MM.1S (cell line): ENCODE measurements around the gene CA5B.

ENCODE experiments used
- DNase-seq: peaks from one replicate; pipeline ENCODE4 v3.0.0-alpha.2; 2015
- H2AFZ ChIP-seq: fragments of 300-600 bp; sonication (generic); 2 replicates; pipeline ENCODE4 v1.6.0; 2016; ENCODE audit warnings: antibody characterized with exemption, low read length
- H3F3A ChIP-seq: fragments of 300-600 bp; sonication (generic); 2 replicates; pipeline ENCODE4 v1.6.1; 2016; ENCODE audit warnings: mild to moderate bottlenecking, antibody characterized with exemption, low read length, moderate library complexity, mixed read lengths; ENCODE audit not compliant: insufficient read depth
- H3K27ac ChIP-seq: fragments of 300-600 bp; sonication (generic); 2 replicates; pipeline ENCODE4 v1.5.1; 2016; ENCODE audit warnings: mild to moderate bottlenecking, low read length
- H3K27me3 ChIP-seq: fragments of 300-600 bp; sonication (generic); replicated peaks from 2 replicates; pipeline ENCODE4 v1.6.0; 2016; ENCODE audit warnings: low read length; ENCODE audit not compliant: insufficient read depth
- H3K36me3 ChIP-seq: fragments of 300-600 bp; sonication (generic); replicated peaks from 2 replicates; pipeline ENCODE4 v1.6.1; 2016; ENCODE audit warnings: mild to moderate bottlenecking, low read length, mixed read lengths; ENCODE audit not compliant: insufficient read depth
- H3K4me1 ChIP-seq: fragments of 300-600 bp; sonication (generic); 2 replicates; pipeline ENCODE4 v1.6.1; 2016; ENCODE audit warnings: low read length, mixed read lengths
- H3K4me2 ChIP-seq: fragments of 300-600 bp; sonication (generic); 2 replicates; pipeline ENCODE4 v1.6.0; 2016; ENCODE audit warnings: low read depth, low read length
- H3K4me3 ChIP-seq: fragments of 300-600 bp; sonication (generic); 2 replicates; pipeline ENCODE4 v1.5.1; 2016; ENCODE audit warnings: low read length, mixed read lengths
- H3K79me2 ChIP-seq: fragments of 300-600 bp; sonication (generic); 2 replicates; pipeline ENCODE4 v1.6.1; 2016; ENCODE audit warnings: mixed run types, low read length, mixed read lengths
- H3K9ac ChIP-seq: fragments of 300-600 bp; sonication (generic); 2 replicates; pipeline ENCODE4 v1.6.1; 2016; ENCODE audit warnings: low read length, mixed read lengths
- H3K9me2 ChIP-seq: fragments of 300-600 bp; sonication (generic); replicated peaks from 2 replicates; pipeline ENCODE4 v1.6.1; 2016; ENCODE audit warnings: mild to moderate bottlenecking, low read length, mixed read lengths; ENCODE audit not compliant: insufficient read depth
- H3K9me3 ChIP-seq: fragments of 300-600 bp; sonication (generic); replicated peaks from 2 replicates; pipeline ENCODE4 v1.6.1; 2016; ENCODE audit warnings: mild to moderate bottlenecking, low read length, mixed read lengths; ENCODE audit not compliant: insufficient read depth
- H4K20me1 ChIP-seq: fragments of 300-600 bp; sonication (generic); 2 replicates; pipeline ENCODE4 v1.6.1; 2016; ENCODE audit warnings: mild to moderate bottlenecking, low read length, moderate library complexity, mixed read lengths; ENCODE audit not compliant: insufficient read depth
- EZH2 ChIP-seq: fragments of 300-600 bp; sonication (generic); optimal IDR thresholded peaks from 2 replicates; pipeline ENCODE3; 2017; ENCODE audit warnings: low read depth, mild to moderate bottlenecking, antibody characterized with exemption, low read length, mixed read lengths
- EZH2phosphoT487 ChIP-seq: fragments of 300-600 bp; sonication (generic); IDR thresholded peaks from 2 replicates; pipeline ENCODE4 v1.6.1; 2018; ENCODE audit warnings: antibody characterized with exemption, low read length
- TF ChIP-seq, protein P1 (sequence below): fragments of 300-600 bp; sonication (generic); IDR thresholded peaks from 2 replicates; pipeline ENCODE4 v1.5.1; 2016; ENCODE audit warnings: antibody characterized with exemption, low read length, mixed read lengths

Gene CA5B

DNA sequence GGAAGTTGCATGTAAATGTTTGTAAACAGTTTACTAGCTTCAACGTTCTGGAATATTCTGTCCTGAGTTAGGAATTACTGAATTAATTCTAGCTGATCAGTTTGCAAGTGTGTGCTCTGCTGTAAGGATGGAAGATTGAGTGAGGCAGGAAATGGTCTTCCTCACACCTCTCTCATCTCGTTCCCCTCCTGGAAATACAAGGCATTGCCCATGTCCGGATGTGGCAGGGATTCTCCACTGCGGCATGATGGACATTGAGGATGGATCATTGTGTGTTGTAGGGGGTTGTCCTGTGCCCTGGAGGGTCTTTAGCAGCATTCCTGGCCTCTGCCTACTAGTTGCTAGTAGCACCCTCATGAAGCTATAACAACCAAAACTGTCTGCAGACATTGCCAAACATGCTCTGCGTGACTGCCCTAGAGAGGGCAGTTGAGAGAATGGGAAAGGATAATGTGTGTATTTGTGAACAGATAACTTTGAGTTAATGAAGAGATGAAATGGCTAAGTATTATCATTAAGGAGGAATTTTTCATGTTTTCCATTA lies 12.6 kb downstream of the CA5B start:
- Histone ChIP-seq H4K20me1 (no peaks in the 10 kb centered on the region), H3K27me3 (no peaks in the 10 kb centered on the region), H3K9me2 (no peaks in the 10 kb centered on the region), H3K27ac (peak overlapping the region; percentile 72), H3K4me2 (peak overlapping the region; percentile 40), H3K9ac (no peak overlapping the region; the same call in 1 of the 2 replicates), H3K36me3 (no peaks in the 10 kb centered on the region), H3F3A (0 out of 2 replicates have a peak, but pooled peaks cover 7% of the 10 kb centered on the region), H3K4me1 (peaks cover 23% of the 10 kb centered on the region), H2AFZ (no peak overlapping the region), H3K79me2 (no peaks in the 10 kb centered on the region), H3K4me3 (no peak overlapping the region), H3K9me3 (no peaks in the 10 kb centered on the region)
- TF ChIP-seq EZH2, result no peak
- TF ChIP-seq EZH2phosphoT487, result no peak
- TF ChIP-seq, protein P1, sequence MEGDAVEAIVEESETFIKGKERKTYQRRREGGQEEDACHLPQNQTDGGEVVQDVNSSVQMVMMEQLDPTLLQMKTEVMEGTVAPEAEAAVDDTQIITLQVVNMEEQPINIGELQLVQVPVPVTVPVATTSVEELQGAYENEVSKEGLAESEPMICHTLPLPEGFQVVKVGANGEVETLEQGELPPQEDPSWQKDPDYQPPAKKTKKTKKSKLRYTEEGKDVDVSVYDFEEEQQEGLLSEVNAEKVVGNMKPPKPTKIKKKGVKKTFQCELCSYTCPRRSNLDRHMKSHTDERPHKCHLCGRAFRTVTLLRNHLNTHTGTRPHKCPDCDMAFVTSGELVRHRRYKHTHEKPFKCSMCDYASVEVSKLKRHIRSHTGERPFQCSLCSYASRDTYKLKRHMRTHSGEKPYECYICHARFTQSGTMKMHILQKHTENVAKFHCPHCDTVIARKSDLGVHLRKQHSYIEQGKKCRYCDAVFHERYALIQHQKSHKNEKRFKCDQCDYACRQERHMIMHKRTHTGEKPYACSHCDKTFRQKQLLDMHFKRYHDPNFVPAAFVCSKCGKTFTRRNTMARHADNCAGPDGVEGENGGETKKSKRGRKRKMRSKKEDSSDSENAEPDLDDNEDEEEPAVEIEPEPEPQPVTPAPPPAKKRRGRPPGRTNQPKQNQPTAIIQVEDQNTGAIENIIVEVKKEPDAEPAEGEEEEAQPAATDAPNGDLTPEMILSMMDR, result no peak
- no peak for DNase-seq

DNA sequence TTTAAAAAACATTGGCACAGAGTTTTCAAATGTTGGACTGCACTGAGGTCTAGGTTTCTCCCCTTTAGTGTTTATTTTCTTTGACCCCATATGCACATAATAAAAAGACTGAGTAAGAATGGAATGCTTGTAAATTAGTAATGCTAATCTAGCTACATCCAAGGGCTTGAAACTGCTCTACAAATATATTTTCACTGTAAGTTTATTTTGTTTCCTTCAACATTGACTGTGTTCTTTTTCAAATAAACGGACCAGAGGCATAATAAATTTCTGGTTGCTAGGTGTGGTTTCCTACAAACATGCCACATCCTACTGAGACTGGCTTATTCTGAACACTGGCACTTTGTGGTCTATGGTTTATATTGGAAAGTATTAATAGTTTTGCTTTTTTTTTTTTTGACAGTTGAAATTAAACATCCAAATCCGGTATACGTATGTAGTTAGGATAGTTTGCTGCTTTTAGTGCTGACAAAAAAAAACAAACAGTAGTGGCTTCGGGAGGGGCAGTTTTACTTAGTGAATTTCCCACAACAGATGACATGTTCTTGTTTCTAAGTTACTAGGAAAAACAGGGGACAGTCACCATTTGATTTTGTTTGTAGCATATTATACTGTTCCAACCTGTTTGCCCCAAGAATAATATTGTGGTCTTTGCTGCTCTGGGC lies 13.2 kb downstream of the CA5B start:
- Histone ChIP-seq H3K27ac (peak overlapping the region; percentile 23; the same call in 1 of the 2 replicates), H3K36me3 (no peaks in the 10 kb centered on the region), H3K4me2 (no peak overlapping the region), H4K20me1 (no peaks in the 10 kb centered on the region), H3F3A (0 out of 2 replicates have a peak, but pooled peaks cover 7% of the 10 kb centered on the region), H3K79me2 (no peaks in the 10 kb centered on the region), H3K9me3 (no peaks in the 10 kb centered on the region), H3K9ac (no peak overlapping the region), H3K27me3 (no peaks in the 10 kb centered on the region), H3K4me3 (no peak overlapping the region), H2AFZ (no peak overlapping the region), H3K4me1 (peaks cover 23% of the 10 kb centered on the region), H3K9me2 (no peaks in the 10 kb centered on the region)
- no peak for DNase-seq
- TF ChIP-seq EZH2phosphoT487 (no peak), EZH2 (no peak)
- TF ChIP-seq, protein P1, result no peak

DNA sequence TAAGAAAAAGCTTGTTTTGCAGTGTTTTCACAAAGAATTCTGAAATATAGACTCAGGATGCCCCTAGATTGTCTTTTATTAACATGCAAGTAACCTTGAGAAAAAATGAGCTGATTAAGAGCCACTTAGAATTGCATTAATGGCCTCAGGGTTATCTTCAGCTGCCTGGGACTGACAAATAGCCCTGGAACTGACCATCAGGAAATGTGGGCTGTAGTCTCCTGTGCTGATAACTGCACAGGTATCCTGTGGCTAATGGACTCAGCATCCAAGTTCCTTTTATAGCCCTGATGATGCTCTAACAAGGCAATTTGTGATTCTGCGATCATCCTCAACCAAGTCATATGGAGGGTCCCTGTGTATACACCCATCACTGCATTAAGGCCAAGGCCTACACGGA lies 17.0 kb downstream of the CA5B start:
- no peaks in the 10 kb centered on the region for H3K9me3 ChIP-seq
- no peaks in the 10 kb centered on the region for H3K36me3 ChIP-seq
- no peak for DNase-seq
- H3K9ac ChIP-seq, result no peak overlapping the region
- H2AFZ ChIP-seq, result no peak overlapping the region
- no peak overlapping the region for H3K4me3 ChIP-seq
- no peak overlapping the region for H3K27ac ChIP-seq
- TF ChIP-seq, protein P1, result no peak
- no peak for TF ChIP-seq EZH2
- TF ChIP-seq EZH2phosphoT487, result no peak
- H3K9me2 ChIP-seq, result no peaks in the 10 kb centered on the region
- no peaks in the 10 kb centered on the region for H4K20me1 ChIP-seq
- no peak overlapping the region for H3K4me2 ChIP-seq
- peaks cover 10% of the 10 kb centered on the region for H3K4me1 ChIP-seq
- 0 out of 2 replicates have a peak, but pooled peaks cover under 1% of the 10 kb centered on the region for H3F3A ChIP-seq
- no peaks in the 10 kb centered on the region for H3K79me2 ChIP-seq
- no peaks in the 10 kb centered on the region for H3K27me3 ChIP-seq
